DOHH2 (cell line): ENCODE measurements around the gene AIRE.

Source experiments
- H3F3A ChIP-seq: fragments of 200-600 bp; sonication (generic), shearing (Covaris generic); 2 replicates; pipeline ENCODE4 v1.6.0; 2016; ENCODE audit warnings: antibody characterized with exemption, mild to moderate bottlenecking; ENCODE audit not compliant: control insufficient read depth, insufficient read depth
- H3K27ac ChIP-seq: fragments of 200-600 bp; sonication (generic); 2 replicates; pipeline ENCODE4 v1.5.1; 2014; ENCODE audit warnings: low read depth, mild to moderate bottlenecking, low read length, moderate library complexity
- H3K27me3 ChIP-seq: fragments of 200-600 bp; sonication (generic); 2 replicates; pipeline ENCODE4 v1.6.1; 2014; ENCODE audit warnings: mild to moderate bottlenecking, low read length, mixed read lengths; ENCODE audit not compliant: control insufficient read depth
- H3K36me3 ChIP-seq: fragments of 200-600 bp; sonication (generic); 2 replicates; pipeline ENCODE4 v1.6.1; 2014; ENCODE audit warnings: mild to moderate bottlenecking, low read length, moderate library complexity, mixed read lengths; ENCODE audit not compliant: control insufficient read depth
- H3K4me1 ChIP-seq: fragments of 200-600 bp; sonication (generic); 2 replicates; pipeline ENCODE4 v1.6.1; 2014; ENCODE audit warnings: mild to moderate bottlenecking, low read length, mixed read lengths; ENCODE audit not compliant: control insufficient read depth
- H3K4me2 ChIP-seq: fragments of 200-600 bp; sonication (generic); 2 replicates; pipeline ENCODE4 v1.6.0; 2014; ENCODE audit warnings: mild to moderate bottlenecking, low read length, moderate library complexity
- H3K4me3 ChIP-seq: fragments of 200-600 bp; sonication (generic); 2 replicates; pipeline ENCODE4 v1.5.1; 2014; ENCODE audit warnings: mild to moderate bottlenecking, low read length, mixed read lengths
- H3K79me2 ChIP-seq: fragments of 200-600 bp; sonication (generic); 2 replicates; pipeline ENCODE4 v1.6.1; 2014; ENCODE audit warnings: mild to moderate bottlenecking, low read length, mixed read lengths; ENCODE audit not compliant: control insufficient read depth
- H3K9me2 ChIP-seq: fragments of 200-600 bp; sonication (generic); replicated peaks from 2 replicates; pipeline ENCODE4 v1.6.1; 2014; ENCODE audit warnings: mild to moderate bottlenecking, low read length, mixed read lengths; ENCODE audit not compliant: control insufficient read depth
- H3K9me3 ChIP-seq: fragments of 200-600 bp; sonication (generic); 2 replicates; pipeline ENCODE4 v1.6.1; 2014; ENCODE audit warnings: antibody characterized with exemption, low read length, mixed read lengths; ENCODE audit not compliant: control insufficient read depth, insufficient read depth
- H4K20me1 ChIP-seq: fragments of 200-600 bp; sonication (generic); 2 replicates; pipeline ENCODE4 v1.6.0; 2014; ENCODE audit warnings: low read depth, mild to moderate bottlenecking, antibody characterized with exemption, low read length, moderate library complexity; ENCODE audit not compliant: control insufficient read depth, insufficient read depth
- EZH2phosphoT487 ChIP-seq: fragments of 200-600 bp; sonication (generic); IDR thresholded peaks from 2 replicates; pipeline ENCODE4 v1.6.1; 2017; ENCODE audit warnings: borderline replicate concordance, mild to moderate bottlenecking, antibody characterized with exemption, low read length, moderate library complexity, mixed read lengths
- TF ChIP-seq, protein P1 (sequence below): fragments of 200-600 bp; sonication (generic); IDR thresholded peaks from one replicate; pipeline ENCODE4 v1.5.1; 2014; ENCODE audit warnings: antibody characterized with exemption, mild to moderate bottlenecking, low read depth, low read length; ENCODE audit not compliant: poor library complexity, severe bottlenecking

The AIRE gene

DNA sequence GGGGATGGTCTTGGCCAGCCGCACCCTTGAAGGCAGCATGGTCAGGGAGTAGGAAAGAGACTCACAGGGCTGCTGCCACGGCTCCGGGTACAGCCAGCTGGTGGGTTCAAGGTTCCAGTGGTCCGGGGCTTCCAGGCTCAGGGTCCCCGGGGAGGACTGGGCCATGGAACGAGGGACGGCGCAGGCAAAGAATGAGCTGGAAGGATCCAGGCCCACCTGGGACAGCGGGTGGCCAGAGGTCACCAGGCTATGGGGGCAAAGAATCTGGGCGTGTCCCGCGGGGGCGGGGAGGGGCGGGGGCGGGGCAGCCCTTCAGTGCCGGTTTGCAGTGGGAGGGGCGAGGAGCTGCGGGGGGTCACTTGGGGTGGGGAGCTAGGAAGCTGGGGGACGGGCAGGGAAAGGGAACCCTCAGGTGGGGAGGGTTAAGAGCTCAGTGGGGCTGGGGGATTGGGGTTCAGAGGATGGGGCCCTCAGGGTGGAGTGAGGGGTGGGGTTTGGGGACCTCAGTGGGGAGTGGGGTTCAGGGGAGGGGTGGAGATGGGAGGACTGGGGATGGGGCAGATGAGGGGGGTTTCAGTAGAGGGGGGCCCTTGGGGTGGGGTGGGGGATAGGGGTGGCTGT, 23.9 kb upstream of the AIRE start, which contains the start of gene DNMT3L:
Gene DNMT3L (minus strand): TSS at position 223 of the 621 bp plus-strand sequence. CDS start 638 bp downstream, outside the sequence.
- Histone ChIP-seq H3K36me3 (no peaks in the 10 kb centered on the region), H3K4me2 (no peak within 1 kb of the TSS), H3K79me2 (no peaks in the 10 kb centered on the region), H3K4me1 (no peaks in the 10 kb centered on the region), H3K4me3 (no peak within 1 kb of the TSS), H3K27ac (no peak within 1 kb of the TSS), H3K9me3 (no peaks in the 10 kb centered on the region), H3K9me2 (no peaks in the 10 kb centered on the region), H4K20me1 (no peaks in the 10 kb centered on the region), H3F3A (no peaks in the 10 kb centered on the region), H3K27me3 (peaks cover 5% of the 10 kb centered on the region; the same call in 1 of the 2 replicates)
- no peak for TF ChIP-seq EZH2phosphoT487
- TF ChIP-seq, protein P1, sequence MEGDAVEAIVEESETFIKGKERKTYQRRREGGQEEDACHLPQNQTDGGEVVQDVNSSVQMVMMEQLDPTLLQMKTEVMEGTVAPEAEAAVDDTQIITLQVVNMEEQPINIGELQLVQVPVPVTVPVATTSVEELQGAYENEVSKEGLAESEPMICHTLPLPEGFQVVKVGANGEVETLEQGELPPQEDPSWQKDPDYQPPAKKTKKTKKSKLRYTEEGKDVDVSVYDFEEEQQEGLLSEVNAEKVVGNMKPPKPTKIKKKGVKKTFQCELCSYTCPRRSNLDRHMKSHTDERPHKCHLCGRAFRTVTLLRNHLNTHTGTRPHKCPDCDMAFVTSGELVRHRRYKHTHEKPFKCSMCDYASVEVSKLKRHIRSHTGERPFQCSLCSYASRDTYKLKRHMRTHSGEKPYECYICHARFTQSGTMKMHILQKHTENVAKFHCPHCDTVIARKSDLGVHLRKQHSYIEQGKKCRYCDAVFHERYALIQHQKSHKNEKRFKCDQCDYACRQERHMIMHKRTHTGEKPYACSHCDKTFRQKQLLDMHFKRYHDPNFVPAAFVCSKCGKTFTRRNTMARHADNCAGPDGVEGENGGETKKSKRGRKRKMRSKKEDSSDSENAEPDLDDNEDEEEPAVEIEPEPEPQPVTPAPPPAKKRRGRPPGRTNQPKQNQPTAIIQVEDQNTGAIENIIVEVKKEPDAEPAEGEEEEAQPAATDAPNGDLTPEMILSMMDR: no peak

DNA sequence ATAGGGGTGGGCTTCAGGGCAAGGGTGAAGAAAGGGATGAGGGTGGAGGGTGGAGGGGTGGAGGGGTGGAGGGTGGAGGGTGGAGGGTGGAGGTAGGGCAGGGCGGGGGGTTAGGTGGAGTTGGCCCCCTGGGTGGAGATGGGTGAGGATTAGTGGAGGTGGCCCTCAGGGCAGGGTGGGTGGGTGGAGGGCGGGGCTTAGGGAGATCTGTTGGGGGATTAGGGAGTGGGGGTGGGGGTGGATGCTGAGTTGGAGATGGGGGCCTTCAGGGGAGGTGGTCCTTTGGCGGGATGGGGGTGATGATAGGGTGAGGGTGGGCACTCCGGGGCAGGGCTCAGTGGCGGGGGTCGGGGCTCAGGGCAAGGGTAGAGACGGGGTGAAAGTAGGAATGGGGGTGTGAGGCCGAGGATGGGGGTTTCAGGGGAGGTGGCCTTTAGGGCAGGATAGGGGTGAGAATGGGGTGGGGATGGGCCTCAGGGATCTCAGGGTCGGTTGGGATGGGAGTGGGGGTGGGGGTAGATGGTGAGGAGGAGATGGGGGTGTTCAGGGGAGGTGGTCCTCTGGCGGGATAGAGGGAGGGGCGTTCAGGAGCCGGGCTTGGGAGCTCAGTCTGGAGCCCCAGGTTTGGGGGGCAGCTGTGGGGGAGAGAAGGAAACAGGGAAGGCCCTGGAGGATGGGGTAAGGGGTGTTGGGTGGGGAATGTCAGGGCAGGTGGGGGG, 23.2 kb upstream of the AIRE start:
- Histone ChIP-seq H3K4me3 (no peak overlapping the region), H3K27ac (no peak overlapping the region), H3K9me3 (no peaks in the 10 kb centered on the region), H3K9me2 (no peaks in the 10 kb centered on the region), H3F3A (no peaks in the 10 kb centered on the region), H4K20me1 (no peaks in the 10 kb centered on the region), H3K4me1 (no peaks in the 10 kb centered on the region), H3K27me3 (peaks cover 5% of the 10 kb centered on the region; the same call in 1 of the 2 replicates), H3K4me2 (no peak overlapping the region), H3K36me3 (no peaks in the 10 kb centered on the region), H3K79me2 (no peaks in the 10 kb centered on the region)
- no peak for TF ChIP-seq EZH2phosphoT487
- TF ChIP-seq, protein P1: no peak

- no peak for TF ChIP-seq EZH2phosphoT487
- TF ChIP-seq, protein P1: no peak
- Histone ChIP-seq H3K79me2 (no peaks in the 10 kb centered on the region), H3K4me3 (no peak overlapping the region), H3K36me3 (no peaks in the 10 kb centered on the region), H3K9me3 (no peaks in the 10 kb centered on the region), H3F3A (no peaks in the 10 kb centered on the region), H3K9me2 (no peaks in the 10 kb centered on the region), H3K27me3 (peaks cover 5% of the 10 kb centered on the region; the same call in 1 of the 2 replicates), H3K4me2 (no peak overlapping the region), H3K4me1 (no peaks in the 10 kb centered on the region), H4K20me1 (no peaks in the 10 kb centered on the region), H3K27ac (no peak overlapping the region)
Observed at GRCh38 chr21:44263221-44263760, 22.4 kb upstream of the AIRE start.
